Gastrocnemius medialis (tissue), 4 donors: Measurements from ENCODE around the gene CEP20. TPM values are rescaled to one million over a fixed set of nuclear protein-coding genes. Genes with fewer than 3 reads are reported as not detected.
"Not testable (repeated sequence)": the region's sequence is repeated elsewhere in the genome, so short reads cannot be mapped to it uniquely, and the experiment has no call there.

Experiments used
- ATAC-seq, 2 donors: fragments of 150-250 bp; one replicate each; pipeline ENCODE4 v1.9.1; 2016
- DNase-seq, 2 donors: peaks; one replicate each; pipeline ENCODE4 v3.0.0-alpha.2; 2019
- H3K27ac ChIP-seq, 4 donors: fragments of 200-600 bp; sonication (generic); 1 replicate in 1 of 4; 2 replicates in 3 of 4; pipeline ENCODE4 v1.5.1; 2016 to 2018; ENCODE audit warnings: mild to moderate bottlenecking in 2 of 4, moderate library complexity in 1 of 4
- H3K27me3 ChIP-seq, 3 donors: fragments of 200-600 bp; sonication (generic) in 2 of 3; 1 replicate in 1 of 3; 2 replicates in 2 of 3; pipeline versions ENCODE4 v1.5.1 to v1.6.0; 2016 to 2019; ENCODE audit warnings: mild to moderate bottlenecking in 1 of 3, moderate library complexity in 1 of 3
- H3K36me3 ChIP-seq, 2 donors: fragments of 200-600 bp; sonication (generic) in 1 of 2; one replicate each; pipeline ENCODE4 v1.5.1; 2017 to 2018
- H3K4me1 ChIP-seq, 2 donors: fragments of 200-600 bp; sonication (generic) in 1 of 2; one replicate each; pipeline ENCODE4 v1.5.1; 2016 to 2017; ENCODE audit warnings: mild to moderate bottlenecking in 2 of 2
- H3K4me3 ChIP-seq, 4 donors: fragments of 200-600 bp; sonication (generic) in 3 of 4; 1 replicate in 1 of 4; 2 replicates in 3 of 4; pipeline ENCODE4 v1.5.1; 2016 to 2019; ENCODE audit warnings: mild to moderate bottlenecking in 2 of 4
- H3K9me3 ChIP-seq, 3 donors: fragments of 200-600 bp; sonication (generic) in 2 of 3; 1 replicate in 1 of 3; 2 replicates in 2 of 3; pipeline ENCODE4 v1.5.1; 2016 to 2019
- POLR2A ChIP-seq, 2 donors: fragments of 450-650 bp; IDR thresholded peaks; one replicate each; pipeline ENCODE4 v1.6.1; 2017; ENCODE audit warnings: antibody characterized with exemption in 2 of 2, mild to moderate bottlenecking in 2 of 2, moderate library complexity in 2 of 2
- in situ Hi-C, 4 donors: fragments of 200-750 bp; cut with MboI; loops; one replicate each; pipeline versions ENCODE4 v1.15.0 to v1.8.0; 2017; ENCODE audit warnings: low sequenced_read_pairs in 4 of 4
- intact Hi-C: fragments of 100-400 bp; cut with DNase I; formaldehyde crosslinking; loops from one replicate; pipeline ENCODE4 v1.15.1; 2023; ENCODE audit warnings: low total_unique reads
- total RNA-seq, 4 donors: library from RNA; depleted of rRNA; stranded (reverse); fragments of >200 nt; gene quantifications; one replicate each; pipeline versions ENCODE4 v1.1.0 to v1.2.3, GENCODE V29; 2016
- TF ChIP-seq, protein P1 (sequence below), 5 experiments: fragments of 450-650 bp in 3 of 5; fragments of 200-600 bp in 2 of 5; sonication (generic) in 2 of 5; IDR thresholded peaks in 4 of 5; conservative IDR thresholded peaks in 1 of 5; 1 replicate in 4 of 5; 2 replicates in 1 of 5; pipeline ENCODE4 v1.5.1; 2016 to 2019; ENCODE audit warnings: antibody characterized with exemption in 5 of 5, mild to moderate bottlenecking in 3 of 5, moderate library complexity in 3 of 5

Gene CEP20
- 10 to 100 TPM; 42.2 to 87.8 (median 76.1) TPM for total RNA-seq

DNA sequence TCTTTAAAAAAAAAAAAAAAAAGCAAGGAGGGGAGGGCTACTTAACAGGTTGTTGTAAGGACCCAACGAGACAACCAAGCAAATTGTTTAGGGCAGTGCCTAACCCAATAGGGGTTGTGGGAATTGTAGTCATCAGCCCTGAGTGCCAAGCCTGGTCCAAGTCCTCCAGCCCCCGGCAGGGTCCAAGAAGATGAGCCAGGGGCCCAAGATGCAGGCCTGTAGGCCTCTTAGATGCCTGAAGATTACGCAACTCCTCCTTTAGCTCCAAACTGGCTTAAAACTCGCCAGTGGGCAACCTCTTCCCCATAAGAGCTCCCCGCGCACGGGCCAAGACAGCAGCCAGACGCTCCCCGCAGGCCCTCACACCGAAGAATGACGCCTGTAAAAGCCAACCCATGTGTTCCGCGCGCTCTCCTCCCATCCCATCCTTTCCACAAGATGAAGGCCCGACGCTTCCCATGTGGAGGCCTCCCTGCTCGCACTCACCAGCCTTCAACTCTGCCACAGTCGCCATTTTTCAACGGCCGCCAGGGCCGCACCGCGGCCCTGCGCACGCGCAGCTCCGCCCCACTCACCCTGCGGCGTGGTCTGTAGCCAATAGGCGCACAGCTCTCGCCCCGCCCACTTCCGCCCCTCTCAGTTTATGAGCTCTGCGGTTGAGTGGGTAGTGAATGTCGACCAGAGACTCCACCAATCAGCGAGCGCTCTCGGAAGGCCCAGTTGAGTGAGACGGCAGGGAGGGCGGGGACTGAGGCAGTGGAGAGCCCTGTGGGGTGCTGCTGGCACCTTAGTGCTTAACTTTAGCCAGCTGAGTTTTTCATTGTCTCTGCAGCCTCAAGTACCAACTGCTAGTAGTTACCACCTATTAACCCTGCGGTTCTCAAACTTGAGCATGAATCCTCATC is at the start of gene CEP20:
CEP20 (minus strand) TSS at position 532 of the 905 bp plus-strand sequence; CDS start at position 514, 18 bp downstream.
- peak; percentile 100 for ATAC-seq
- Histone ChIP-seq H3K4me3 (peak within 1 kb of the TSS; percentile 77 to 96 (median 82)), H3K27ac (peak within 1 kb of the TSS; percentile 89 to 96 (median 92)), H3K4me1 (peaks cover 25% of the 10 kb centered on the region in 2 donors), H3K9me3 (no peaks in the 10 kb centered on the region), H3K36me3 (peaks cover 0 to 2% of the 10 kb centered on the region in 2 donors), H3K27me3 (no peaks in the 10 kb centered on the region)
- TF ChIP-seq, protein P1, sequence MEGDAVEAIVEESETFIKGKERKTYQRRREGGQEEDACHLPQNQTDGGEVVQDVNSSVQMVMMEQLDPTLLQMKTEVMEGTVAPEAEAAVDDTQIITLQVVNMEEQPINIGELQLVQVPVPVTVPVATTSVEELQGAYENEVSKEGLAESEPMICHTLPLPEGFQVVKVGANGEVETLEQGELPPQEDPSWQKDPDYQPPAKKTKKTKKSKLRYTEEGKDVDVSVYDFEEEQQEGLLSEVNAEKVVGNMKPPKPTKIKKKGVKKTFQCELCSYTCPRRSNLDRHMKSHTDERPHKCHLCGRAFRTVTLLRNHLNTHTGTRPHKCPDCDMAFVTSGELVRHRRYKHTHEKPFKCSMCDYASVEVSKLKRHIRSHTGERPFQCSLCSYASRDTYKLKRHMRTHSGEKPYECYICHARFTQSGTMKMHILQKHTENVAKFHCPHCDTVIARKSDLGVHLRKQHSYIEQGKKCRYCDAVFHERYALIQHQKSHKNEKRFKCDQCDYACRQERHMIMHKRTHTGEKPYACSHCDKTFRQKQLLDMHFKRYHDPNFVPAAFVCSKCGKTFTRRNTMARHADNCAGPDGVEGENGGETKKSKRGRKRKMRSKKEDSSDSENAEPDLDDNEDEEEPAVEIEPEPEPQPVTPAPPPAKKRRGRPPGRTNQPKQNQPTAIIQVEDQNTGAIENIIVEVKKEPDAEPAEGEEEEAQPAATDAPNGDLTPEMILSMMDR (IDR thresholded peaks at IDR 0.05 in 4 of 5, conservative IDR thresholded peaks at IDR 0.05 in 1 of 5): peak; percentile 22 to 48 (median 38)
- TF ChIP-seq POLR2A (IDR thresholded peaks at IDR 0.05): peak; percentile 74 to 75
- DNase-seq: peak; percentile 99
- in situ Hi-C loops: loop anchor here in 1 of 4 donors (25.0 kb wide), 1 partner anchor 124 kb away; no protein-coding TSS in a partner anchor
- intact Hi-C loops: loop anchor here (2.0 kb wide), 1 partner anchor 134 kb away; no protein-coding TSS in a partner anchor

DNA sequence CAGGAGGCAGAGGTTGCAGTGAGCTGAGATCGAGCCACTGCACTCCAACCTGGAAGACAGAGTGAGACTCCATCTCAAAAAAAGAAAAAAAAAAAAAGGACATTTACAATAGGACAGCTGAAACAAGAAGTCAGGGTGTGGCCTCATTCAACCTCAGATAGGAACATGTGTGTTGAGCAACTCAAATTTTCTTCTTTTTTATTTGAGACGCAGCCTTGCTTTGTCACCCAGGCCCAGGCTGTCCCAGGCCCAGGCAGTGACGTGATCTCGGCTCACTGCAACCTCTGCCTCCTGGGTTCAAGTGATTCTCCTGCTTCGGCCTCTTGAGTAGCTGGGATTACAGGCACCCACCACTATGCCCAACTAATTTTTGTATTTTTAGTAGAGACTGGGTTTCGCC is 48.4 kb upstream of the CEP20 start:
- DNase-seq, H3K36me3 ChIP-seq, H3K27me3 ChIP-seq, intact Hi-C loops, H3K4me3 ChIP-seq, H3K9me3 ChIP-seq, in situ Hi-C loops, H3K4me1 ChIP-seq, H3K27ac ChIP-seq, ATAC-seq: not testable (repeated sequence)

GRCh38 chr16:15934991-15935390 is 46.6 kb upstream of the CEP20 start:
- in situ Hi-C loops (no loop called here), intact Hi-C loops (no loop called here)
- ATAC-seq (no peak), DNase-seq (no peak)
- no peaks in the 10 kb centered on the region for H3K27me3 ChIP-seq
- no peak overlapping the region for H3K4me3 ChIP-seq
- no peaks in the 10 kb centered on the region for H3K36me3 ChIP-seq
- H3K4me1 ChIP-seq: no peaks in the 10 kb centered on the region
- TF ChIP-seq, protein P1 (IDR thresholded peaks at IDR 0.05 in 4 of 5, conservative IDR thresholded peaks at IDR 0.05 in 1 of 5): no peak
- H3K27ac ChIP-seq: no peak overlapping the region
- H3K9me3 ChIP-seq: peaks cover 0 to 3% (median 0%) of the 10 kb centered on the region in 3 donors

- no peak overlapping the region for H3K4me3 ChIP-seq
- H3K9me3 ChIP-seq: peaks cover 0 to 3% (median 0%) of the 10 kb centered on the region in 3 donors
- DNase-seq: no peak
- TF ChIP-seq, protein P1 (IDR thresholded peaks at IDR 0.05 in 4 of 5, conservative IDR thresholded peaks at IDR 0.05 in 1 of 5): no peak
- no peak for TF ChIP-seq POLR2A (IDR thresholded peaks at IDR 0.05)
- no peak overlapping the region for H3K27ac ChIP-seq
- H3K4me1 ChIP-seq: peaks cover 0 to under 1% of the 10 kb centered on the region in 2 donors
- H3K27me3 ChIP-seq: no peaks in the 10 kb centered on the region
- no peak for ATAC-seq
- in situ Hi-C loops (no loop called here), intact Hi-C loops (no loop called here)
- H3K36me3 ChIP-seq: no peaks in the 10 kb centered on the region
Measured at GRCh38 chr16:15933781-15934180, 45.4 kb upstream of the CEP20 start.

- DNase-seq: no peak
Measured at GRCh38 chr16:15932939-15933338, 44.5 kb upstream of the CEP20 start.

More at GRCh38 chr16:15932939-15933338, 44.5 kb upstream of the CEP20 start:
- in situ Hi-C loops: no loop called here
- no peaks in the 10 kb centered on the region for H3K36me3 ChIP-seq
- intact Hi-C loops: no loop called here
- TF ChIP-seq, protein P1 (IDR thresholded peaks at IDR 0.05 in 4 of 5, conservative IDR thresholded peaks at IDR 0.05 in 1 of 5): no peak
- no peak for TF ChIP-seq POLR2A (IDR thresholded peaks at IDR 0.05)
- no peak overlapping the region for H3K27ac ChIP-seq
- no peak overlapping the region for H3K4me3 ChIP-seq
- ATAC-seq: no peak
- peaks cover 0 to 3% (median 0%) of the 10 kb centered on the region in 3 donors for H3K9me3 ChIP-seq
- peaks cover 0 to 3% of the 10 kb centered on the region in 2 donors for H3K4me1 ChIP-seq
- H3K27me3 ChIP-seq: no peaks in the 10 kb centered on the region
